Panc1 (cell line): ENCODE measurements around the gene PLIN4. TPM values are rescaled to one million over a fixed set of nuclear protein-coding genes. Genes with fewer than 3 reads are reported as not detected.

Experiments
- ATAC-seq: fragments of 200-7000 bp; cut with Tn5 transposase; 2 replicates; pipeline ENCODE4 v1.9.1; 2020; ENCODE audit warnings: mild to moderate bottlenecking, moderate library complexity
- BruUV-seq: library from RNA; stranded (reverse); fragments of 400-500 nt; replicated peaks from 2 replicates; lab custom pipeline; 2021; lab: Mats Ljungman, UMichigan
- CTCF ChIA-PET: fragments of 300-600 bp; sonication (Branson Sonifier 250); formaldehyde crosslinking; loops from one replicate; lab custom pipeline; 2022; ENCODE audit warnings: antibody characterized with exemption; lab: Charles Lee
- POLR2A ChIA-PET: fragments of 300-600 bp; sonication (Branson Sonifier 250); formaldehyde crosslinking; loops from one replicate; lab custom pipeline; 2022; ENCODE audit warnings: antibody characterized with exemption; lab: Charles Lee
- DNase-seq: peaks from one replicate; pipeline ENCODE4 v3.0.0-alpha.2; 2010; ENCODE audit warnings: low read depth, low spot score
- H3K27ac ChIP-seq: 2 replicates; pipeline ENCODE4 v1.5.1; 2011; ENCODE audit warnings: mild to moderate bottlenecking, low read length, inconsistent platforms
- H3K27me3 ChIP-seq: fragments of 200-500 bp; sonication (Bioruptor generic); 2 replicates; pipeline ENCODE4 v1.6.0; 2014; ENCODE audit warnings: low read length, inconsistent platforms; ENCODE audit not compliant: control insufficient read depth, insufficient read depth
- H3K36me3 ChIP-seq: fragments of 200-500 bp; sonication (Bioruptor generic); 2 replicates; pipeline ENCODE4 v1.5.1; 2014; ENCODE audit warnings: inconsistent platforms, mild to moderate bottlenecking, low read length, moderate library complexity; ENCODE audit not compliant: control insufficient read depth, insufficient read depth
- H3K4me1 ChIP-seq: 2 replicates; pipeline ENCODE4 v1.5.1; 2011; ENCODE audit warnings: inconsistent platforms, mild to moderate bottlenecking, low read length, moderate library complexity; ENCODE audit not compliant: control insufficient read depth, insufficient read depth
- H3K4me3 ChIP-seq, 2 experiments: 2 replicates each; pipeline ENCODE4 v1.5.1; 2011 to 2012; ENCODE audit warnings: low read depth in 2 of 2, low read length in 2 of 2, mild to moderate bottlenecking in 2 of 2, inconsistent platforms in 1 of 2, moderate library complexity in 1 of 2
- H3K9me3 ChIP-seq: fragments of 200-500 bp; sonication (Bioruptor generic); 2 replicates; pipeline ENCODE4 v1.5.1; 2014; ENCODE audit warnings: low read depth, mild to moderate bottlenecking, inconsistent platforms, low read length, moderate library complexity; ENCODE audit not compliant: control insufficient read depth, insufficient read depth
- POLR2AphosphoS5 ChIP-seq: IDR thresholded peaks from 2 replicates; pipeline ENCODE4 v1.6.1; 2012; ENCODE audit warnings: mild to moderate bottlenecking, low read depth, low read length, moderate library complexity
- SIN3A ChIP-seq: IDR thresholded peaks from 2 replicates; pipeline ENCODE4 v1.6.1; 2012; ENCODE audit warnings: low read depth, mild to moderate bottlenecking, low read length, moderate library complexity, borderline replicate concordance; ENCODE audit not compliant: insufficient read depth
- TCF7L2 ChIP-seq: IDR thresholded peaks from 2 replicates; pipeline ENCODE4 v1.6.1; 2011; ENCODE audit warnings: mild to moderate bottlenecking, low read depth, low read length, inconsistent platforms
- in situ Hi-C: cut with HindIII; loops from 2 replicates; pipeline ENCODE4 v1.10.0; 2016; ENCODE audit warnings: low sequenced_read_pairs, low pct_unique_long_range_greater_than_20kb
- intact Hi-C: fragments of 100-400 bp; cut with micrococcal nuclease; formaldehyde crosslinking; loops from one replicate; pipeline ENCODE4 v1.10.0; 2022; ENCODE audit not compliant: unreplicated experiment
- total RNA-seq: library from RNA; stranded (reverse); gene quantifications from one replicate; pipeline ENCODE4 v1.2.1, GENCODE V29; 2021; ENCODE audit not compliant: unreplicated experiment
- TF ChIP-seq, protein P1 (sequence below), 2 experiments: IDR thresholded peaks; 2 replicates each; pipeline ENCODE4 v1.6.1; 2011 to 2012; ENCODE audit warnings: low read depth in 2 of 2, control low read depth in 1 of 2, low read length in 1 of 2, mild to moderate bottlenecking in 1 of 2, moderate library complexity in 1 of 2; ENCODE audit not compliant: insufficient read depth in 1 of 2
- TF ChIP-seq, protein P2 (sequence below): fragments of 450-650 bp; IDR thresholded peaks from 2 replicates; pipeline ENCODE4 v1.5.1; 2017; ENCODE audit warnings: mild to moderate bottlenecking

PLIN4 gene
- total RNA-seq, 1 experiment from 2014 or later, result 10.2 TPM

- ATAC-seq, result 0 out of 2 replicates have a peak, but pooled peaks have one; percentile 15
- CTCF ChIA-PET, result no interaction called here
These were observed 7.6 kb downstream of the PLIN4 start for GRCh38 chr19:4510435-4511255.

DNA sequence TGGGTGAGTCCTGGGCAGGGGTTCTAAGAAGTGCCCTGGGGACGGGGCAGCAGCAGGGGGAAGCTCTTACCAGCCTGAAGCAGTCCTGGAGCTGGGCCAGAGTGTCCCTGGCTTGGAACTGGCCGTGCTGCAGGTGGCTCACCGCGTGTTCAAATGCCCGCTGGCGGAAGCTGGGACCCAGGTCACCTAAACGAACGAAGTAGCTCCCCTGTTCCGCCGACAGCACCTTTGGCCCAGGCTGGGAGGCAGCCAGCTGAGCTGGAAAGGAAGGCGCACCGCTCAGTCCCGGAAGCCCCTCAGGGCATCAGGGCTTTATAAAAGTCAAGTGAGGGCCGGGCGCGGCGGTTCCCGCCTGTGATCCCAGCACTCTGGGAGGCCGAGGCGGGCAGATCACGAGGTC, 9.6 kb downstream of the PLIN4 start:
- in situ Hi-C loops (no loop called here), intact Hi-C loops (no loop called here)
- CTCF ChIA-PET, result no interaction called here
- POLR2A ChIA-PET, result no interaction called here
- no TSS peak for BruUV-seq
- no peak for DNase-seq
- Histone ChIP-seq H3K27me3 (no peaks in the 10 kb centered on the region), H3K4me1 (no peaks in the 10 kb centered on the region), H3K9me3 (no peaks in the 10 kb centered on the region), H3K4me3 (no peak overlapping the region), H3K27ac (no peak overlapping the region), H3K36me3 (no peaks in the 10 kb centered on the region)
- ATAC-seq, result no peak
- TF ChIP-seq, protein P1, sequence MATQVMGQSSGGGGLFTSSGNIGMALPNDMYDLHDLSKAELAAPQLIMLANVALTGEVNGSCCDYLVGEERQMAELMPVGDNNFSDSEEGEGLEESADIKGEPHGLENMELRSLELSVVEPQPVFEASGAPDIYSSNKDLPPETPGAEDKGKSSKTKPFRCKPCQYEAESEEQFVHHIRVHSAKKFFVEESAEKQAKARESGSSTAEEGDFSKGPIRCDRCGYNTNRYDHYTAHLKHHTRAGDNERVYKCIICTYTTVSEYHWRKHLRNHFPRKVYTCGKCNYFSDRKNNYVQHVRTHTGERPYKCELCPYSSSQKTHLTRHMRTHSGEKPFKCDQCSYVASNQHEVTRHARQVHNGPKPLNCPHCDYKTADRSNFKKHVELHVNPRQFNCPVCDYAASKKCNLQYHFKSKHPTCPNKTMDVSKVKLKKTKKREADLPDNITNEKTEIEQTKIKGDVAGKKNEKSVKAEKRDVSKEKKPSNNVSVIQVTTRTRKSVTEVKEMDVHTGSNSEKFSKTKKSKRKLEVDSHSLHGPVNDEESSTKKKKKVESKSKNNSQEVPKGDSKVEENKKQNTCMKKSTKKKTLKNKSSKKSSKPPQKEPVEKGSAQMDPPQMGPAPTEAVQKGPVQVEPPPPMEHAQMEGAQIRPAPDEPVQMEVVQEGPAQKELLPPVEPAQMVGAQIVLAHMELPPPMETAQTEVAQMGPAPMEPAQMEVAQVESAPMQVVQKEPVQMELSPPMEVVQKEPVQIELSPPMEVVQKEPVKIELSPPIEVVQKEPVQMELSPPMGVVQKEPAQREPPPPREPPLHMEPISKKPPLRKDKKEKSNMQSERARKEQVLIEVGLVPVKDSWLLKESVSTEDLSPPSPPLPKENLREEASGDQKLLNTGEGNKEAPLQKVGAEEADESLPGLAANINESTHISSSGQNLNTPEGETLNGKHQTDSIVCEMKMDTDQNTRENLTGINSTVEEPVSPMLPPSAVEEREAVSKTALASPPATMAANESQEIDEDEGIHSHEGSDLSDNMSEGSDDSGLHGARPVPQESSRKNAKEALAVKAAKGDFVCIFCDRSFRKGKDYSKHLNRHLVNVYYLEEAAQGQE (IDR thresholded peaks at IDR 0.05; ENCODE audit: insufficient read depth in 1 of 2, low read depth in 2 of 2, low read length in 1 of 2), result no peak
- TF ChIP-seq, protein P2, sequence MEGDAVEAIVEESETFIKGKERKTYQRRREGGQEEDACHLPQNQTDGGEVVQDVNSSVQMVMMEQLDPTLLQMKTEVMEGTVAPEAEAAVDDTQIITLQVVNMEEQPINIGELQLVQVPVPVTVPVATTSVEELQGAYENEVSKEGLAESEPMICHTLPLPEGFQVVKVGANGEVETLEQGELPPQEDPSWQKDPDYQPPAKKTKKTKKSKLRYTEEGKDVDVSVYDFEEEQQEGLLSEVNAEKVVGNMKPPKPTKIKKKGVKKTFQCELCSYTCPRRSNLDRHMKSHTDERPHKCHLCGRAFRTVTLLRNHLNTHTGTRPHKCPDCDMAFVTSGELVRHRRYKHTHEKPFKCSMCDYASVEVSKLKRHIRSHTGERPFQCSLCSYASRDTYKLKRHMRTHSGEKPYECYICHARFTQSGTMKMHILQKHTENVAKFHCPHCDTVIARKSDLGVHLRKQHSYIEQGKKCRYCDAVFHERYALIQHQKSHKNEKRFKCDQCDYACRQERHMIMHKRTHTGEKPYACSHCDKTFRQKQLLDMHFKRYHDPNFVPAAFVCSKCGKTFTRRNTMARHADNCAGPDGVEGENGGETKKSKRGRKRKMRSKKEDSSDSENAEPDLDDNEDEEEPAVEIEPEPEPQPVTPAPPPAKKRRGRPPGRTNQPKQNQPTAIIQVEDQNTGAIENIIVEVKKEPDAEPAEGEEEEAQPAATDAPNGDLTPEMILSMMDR, result no peak
- no peak for TF ChIP-seq SIN3A
- TF ChIP-seq POLR2AphosphoS5, result no peak

More at GRCh38 chr19:4510435-4511255, 7.6 kb downstream of the PLIN4 start:
- Histone ChIP-seq H3K4me1 (no peaks in the 10 kb centered on the region), H3K4me3 (no peak overlapping the region), H3K27ac (no peak overlapping the region), H3K36me3 (no peaks in the 10 kb centered on the region), H3K9me3 (no peaks in the 10 kb centered on the region), H3K27me3 (no peaks in the 10 kb centered on the region)
- TF ChIP-seq TCF7L2 (no peak), POLR2AphosphoS5 (no peak), SIN3A (no peak)
- TF ChIP-seq, protein P2, result no peak
- TF ChIP-seq, protein P1 (IDR thresholded peaks at IDR 0.05; ENCODE audit: insufficient read depth in 1 of 2, low read depth in 2 of 2, low read length in 1 of 2), result no peak
- DNase-seq, result no peak
- POLR2A ChIA-PET, result no interaction called here
- in situ Hi-C loops, result no loop called here
- BruUV-seq, result no TSS peak
- intact Hi-C loops, result no loop called here
